ENCODE results near the gene CPOX. TPM values are rescaled to one million over a fixed set of nuclear protein-coding genes. Genes with fewer than 3 reads are reported as not detected.

Gene CPOX
- total and polyA plus RNA-seq, 2 donors from 2014 or later: 6.6 to 13.7 TPM

DNA sequence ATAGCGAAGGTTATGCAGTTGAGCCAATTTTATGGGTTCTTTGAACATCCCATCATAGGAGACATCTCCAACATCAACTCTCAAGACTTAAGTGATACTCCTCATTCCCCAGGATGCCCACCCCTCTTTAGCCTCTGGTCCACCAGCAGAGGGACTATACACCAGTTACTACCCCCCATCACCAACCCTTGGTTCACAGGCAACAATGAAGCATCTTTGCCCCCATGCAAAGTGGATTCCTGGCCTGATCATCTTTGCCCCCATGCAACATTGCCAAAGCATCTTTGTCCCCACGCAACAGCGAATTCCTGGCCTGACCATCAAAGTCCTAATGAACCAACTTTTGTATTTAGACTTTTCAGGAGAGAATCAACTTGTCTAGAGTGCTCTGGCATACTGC is 42.6 kb downstream of the CPOX start:
- no peaks in the 10 kb centered on the region for H3K36me3 ChIP-seq (ENCODE audit: control insufficient read depth in 2 of 3, insufficient read depth in 3 of 3, low read length in 3 of 3)
- H3K4me3 ChIP-seq (ENCODE audit: low read length in 3 of 3): no peak overlapping the region
- no peaks in the 10 kb centered on the region for H3K9me3 ChIP-seq (ENCODE audit: control insufficient read depth in 2 of 3, insufficient read depth in 1 of 3, low read length in 3 of 3)
- no peaks in the 10 kb centered on the region for H3K27me3 ChIP-seq (ENCODE audit: control insufficient read depth, insufficient read depth, low read length)
- H3K27ac ChIP-seq (ENCODE audit: low read depth in 2 of 2, low read length in 2 of 2): no peak overlapping the region
- intact Hi-C loops (cut with DNase I): no loop called here
- TF ChIP-seq, protein P1, sequence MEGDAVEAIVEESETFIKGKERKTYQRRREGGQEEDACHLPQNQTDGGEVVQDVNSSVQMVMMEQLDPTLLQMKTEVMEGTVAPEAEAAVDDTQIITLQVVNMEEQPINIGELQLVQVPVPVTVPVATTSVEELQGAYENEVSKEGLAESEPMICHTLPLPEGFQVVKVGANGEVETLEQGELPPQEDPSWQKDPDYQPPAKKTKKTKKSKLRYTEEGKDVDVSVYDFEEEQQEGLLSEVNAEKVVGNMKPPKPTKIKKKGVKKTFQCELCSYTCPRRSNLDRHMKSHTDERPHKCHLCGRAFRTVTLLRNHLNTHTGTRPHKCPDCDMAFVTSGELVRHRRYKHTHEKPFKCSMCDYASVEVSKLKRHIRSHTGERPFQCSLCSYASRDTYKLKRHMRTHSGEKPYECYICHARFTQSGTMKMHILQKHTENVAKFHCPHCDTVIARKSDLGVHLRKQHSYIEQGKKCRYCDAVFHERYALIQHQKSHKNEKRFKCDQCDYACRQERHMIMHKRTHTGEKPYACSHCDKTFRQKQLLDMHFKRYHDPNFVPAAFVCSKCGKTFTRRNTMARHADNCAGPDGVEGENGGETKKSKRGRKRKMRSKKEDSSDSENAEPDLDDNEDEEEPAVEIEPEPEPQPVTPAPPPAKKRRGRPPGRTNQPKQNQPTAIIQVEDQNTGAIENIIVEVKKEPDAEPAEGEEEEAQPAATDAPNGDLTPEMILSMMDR (IDR thresholded peaks at IDR 0.05; ENCODE audit: borderline replicate concordance, extremely low read depth, insufficient read depth): no peak
- DNase-seq (no peak), FAIRE-seq (no peak)
- H3K4me1 ChIP-seq (ENCODE audit: control insufficient read depth in 2 of 3, insufficient read depth in 2 of 3, low read depth in 1 of 3, low read length in 3 of 3): no peaks in the 10 kb centered on the region
- no peak overlapping the region for H3K9ac ChIP-seq (ENCODE audit: low read length in 3 of 3)

GRCh38 chr3:98548544-98548943 is 44.9 kb downstream of the CPOX start:
- no peak for FAIRE-seq
- Histone ChIP-seq H3K4me3 (ENCODE audit: low read length in 3 of 3) (no peak overlapping the region), H3K36me3 (ENCODE audit: control insufficient read depth in 2 of 3, insufficient read depth in 3 of 3, low read length in 3 of 3) (no peaks in the 10 kb centered on the region), H3K27ac (ENCODE audit: low read depth in 2 of 2, low read length in 2 of 2) (no peak overlapping the region), H3K4me1 (ENCODE audit: control insufficient read depth in 2 of 3, insufficient read depth in 2 of 3, low read depth in 1 of 3, low read length in 3 of 3) (no peaks in the 10 kb centered on the region), H3K27me3 (ENCODE audit: control insufficient read depth, insufficient read depth, low read length) (no peaks in the 10 kb centered on the region), H3K9me3 (ENCODE audit: control insufficient read depth in 2 of 3, insufficient read depth in 1 of 3, low read length in 3 of 3) (no peaks in the 10 kb centered on the region), H3K9ac (ENCODE audit: low read length in 3 of 3) (no peak overlapping the region)
- no peak for DNase-seq
- intact Hi-C loops (cut with DNase I): no loop called here
- TF ChIP-seq, protein P1 (IDR thresholded peaks at IDR 0.05; ENCODE audit: borderline replicate concordance, extremely low read depth, insufficient read depth): no peak

DNA sequence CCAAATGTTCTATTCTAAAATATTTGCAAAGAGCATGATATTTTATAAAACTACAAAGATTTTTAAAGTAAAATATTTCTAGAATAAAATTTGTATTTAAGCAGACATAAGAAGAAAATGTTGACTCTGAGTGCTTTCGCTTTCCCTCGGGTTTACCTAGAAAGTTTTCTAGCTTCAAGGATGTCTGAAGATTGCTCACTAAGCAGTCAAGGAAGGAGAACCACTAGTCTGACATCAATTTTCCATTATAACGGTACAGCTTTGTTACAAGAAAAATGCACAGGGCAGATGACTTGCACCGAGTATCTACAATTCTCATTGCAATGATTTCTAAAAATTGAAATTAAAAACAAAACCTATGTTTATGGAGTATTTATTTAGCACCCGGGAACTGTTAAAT is 47.5 kb downstream of the CPOX start:
- intact Hi-C loops (cut with DNase I): no loop called here
- H3K27ac ChIP-seq (ENCODE audit: low read depth in 2 of 2, low read length in 2 of 2): no peak overlapping the region
- FAIRE-seq (no peak), DNase-seq (no peak)
- H3K9me3 ChIP-seq (ENCODE audit: control insufficient read depth in 2 of 3, insufficient read depth in 1 of 3, low read length in 3 of 3): no peaks in the 10 kb centered on the region
- H3K4me3 ChIP-seq (ENCODE audit: low read length in 3 of 3): no peak overlapping the region
- TF ChIP-seq, protein P1 (IDR thresholded peaks at IDR 0.05; ENCODE audit: borderline replicate concordance, extremely low read depth, insufficient read depth): no peak
- no peaks in the 10 kb centered on the region for H3K36me3 ChIP-seq (ENCODE audit: control insufficient read depth in 2 of 3, insufficient read depth in 3 of 3, low read length in 3 of 3)
- no peaks in the 10 kb centered on the region for H3K4me1 ChIP-seq (ENCODE audit: control insufficient read depth in 2 of 3, insufficient read depth in 2 of 3, low read depth in 1 of 3, low read length in 3 of 3)
- no peak overlapping the region for H3K9ac ChIP-seq (ENCODE audit: low read length in 3 of 3)
- no peaks in the 10 kb centered on the region for H3K27me3 ChIP-seq (ENCODE audit: control insufficient read depth, insufficient read depth, low read length)

DNA sequence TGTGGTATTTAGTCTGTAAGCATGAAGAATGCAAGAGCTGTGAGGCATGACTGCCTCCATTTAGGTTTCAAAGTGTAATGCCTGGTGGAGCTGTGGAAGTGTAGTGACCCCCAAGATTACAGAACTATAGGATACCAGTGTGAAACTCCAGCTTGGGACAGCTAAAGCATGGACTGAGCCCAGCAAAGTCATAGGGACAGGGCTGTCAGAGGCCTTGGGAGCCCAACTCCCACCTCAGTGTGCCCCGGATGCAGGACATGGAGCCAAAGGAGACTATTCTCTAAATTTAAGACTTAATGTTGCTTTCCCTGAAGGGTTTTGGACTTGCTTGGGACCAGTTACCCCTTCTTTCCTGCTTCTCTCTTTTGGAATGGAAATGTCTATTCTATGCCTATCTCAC is 50.8 kb downstream of the CPOX start:
- no peaks in the 10 kb centered on the region for H3K9me3 ChIP-seq (ENCODE audit: control insufficient read depth in 2 of 3, insufficient read depth in 1 of 3, low read length in 3 of 3)
- no peak overlapping the region for H3K4me3 ChIP-seq (ENCODE audit: low read length in 3 of 3)
- TF ChIP-seq, protein P1 (IDR thresholded peaks at IDR 0.05; ENCODE audit: borderline replicate concordance, extremely low read depth, insufficient read depth): no peak
- no peaks in the 10 kb centered on the region for H3K36me3 ChIP-seq (ENCODE audit: control insufficient read depth in 2 of 3, insufficient read depth in 3 of 3, low read length in 3 of 3)
- FAIRE-seq: no peak
- H3K9ac ChIP-seq (ENCODE audit: low read length in 3 of 3): no peak overlapping the region
- intact Hi-C loops (cut with DNase I): no loop called here
- no peak overlapping the region for H3K27ac ChIP-seq (ENCODE audit: low read depth in 2 of 2, low read length in 2 of 2)
- peak in 2 of 5 donors; percentile 19 to 25 for DNase-seq
- no peaks in the 10 kb centered on the region for H3K27me3 ChIP-seq (ENCODE audit: control insufficient read depth, insufficient read depth, low read length)
- H3K4me1 ChIP-seq (ENCODE audit: control insufficient read depth in 2 of 3, insufficient read depth in 2 of 3, low read depth in 1 of 3, low read length in 3 of 3): no peaks in the 10 kb centered on the region
